Measurements from ENCODE around the gene RGPD8.

Gene RGPD8

GRCh38 chr2:112322919-112323318 is 110.5 kb downstream of the RGPD8 start:
- no peak for DNase-seq

- DNase-seq: no peak
Measured at GRCh38 chr2:112321375-112322320, 111.8 kb downstream of the RGPD8 start.

Measured in activated CD8-positive, alpha-beta memory T cell treated with anti-CD3 and anti-CD28 coated beads, Interleukin-2, amount 50 U/mL, for 4 hours (primary cell).